ENCODE data around the gene RDH13.

Gene RDH13

DNA sequence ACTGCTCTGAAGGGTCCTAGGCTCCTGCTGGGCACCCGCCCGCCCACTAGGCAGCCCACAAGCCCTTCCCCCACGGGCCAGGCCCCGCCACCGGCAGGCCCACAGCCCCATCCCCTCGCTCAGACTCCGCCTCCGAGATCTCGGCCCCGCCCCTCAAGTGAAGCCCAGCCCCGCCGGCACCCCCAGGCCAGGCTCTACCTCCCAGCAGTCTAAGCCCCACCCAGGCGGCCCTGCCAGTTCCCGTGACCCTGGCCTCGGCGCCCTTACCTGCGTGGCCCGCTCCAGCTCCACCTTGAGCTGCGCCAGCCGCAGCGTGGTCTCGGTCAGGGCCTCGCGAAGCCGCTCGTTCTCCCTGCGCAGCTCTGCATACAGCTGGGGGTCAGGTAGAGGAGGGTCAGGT, 29.0 kb upstream of the RDH13 start:
- FAIRE-seq (no peak), DNase-seq (ENCODE audit: low spot score) (no peak)

DNA sequence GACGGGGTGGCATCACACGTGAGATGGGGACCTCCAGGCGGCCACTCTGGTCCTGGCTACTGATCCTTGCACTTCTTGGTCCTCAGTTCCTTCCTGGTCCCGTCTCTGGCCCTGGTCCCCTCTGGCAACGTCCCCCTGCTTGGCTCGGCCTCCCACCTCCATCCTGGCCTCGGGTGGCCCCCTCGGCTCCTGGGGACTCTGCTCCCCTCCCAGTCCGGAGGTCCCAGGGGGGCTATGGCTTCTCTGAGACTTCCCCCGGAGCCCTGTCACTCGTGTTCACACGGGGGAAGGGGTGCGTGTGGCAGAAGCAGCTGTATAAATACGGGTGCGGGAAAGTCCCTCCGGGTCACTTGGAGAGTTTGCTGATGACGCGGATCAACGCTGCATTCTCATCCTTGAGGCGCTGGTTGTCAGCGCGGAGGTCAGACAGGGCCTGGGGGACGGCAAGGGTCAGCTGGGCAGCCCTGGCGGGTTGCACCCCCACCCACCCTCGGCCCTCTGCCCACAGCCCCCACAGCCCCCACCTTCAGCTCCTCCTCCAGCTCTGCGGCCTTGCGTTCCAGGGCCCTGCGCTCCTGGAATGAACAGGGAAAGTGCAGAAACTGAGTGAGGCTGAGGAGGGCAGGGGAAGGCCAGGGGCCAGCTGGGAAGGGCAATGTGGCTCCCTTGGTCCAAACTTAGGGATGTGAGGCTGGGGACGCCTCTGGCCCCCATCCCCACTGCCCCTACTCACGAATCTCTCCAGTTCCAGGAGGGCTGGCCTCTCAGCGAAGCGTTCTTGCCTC, 28.4 kb upstream of the RDH13 start:
- FAIRE-seq, result no peak

DNA sequence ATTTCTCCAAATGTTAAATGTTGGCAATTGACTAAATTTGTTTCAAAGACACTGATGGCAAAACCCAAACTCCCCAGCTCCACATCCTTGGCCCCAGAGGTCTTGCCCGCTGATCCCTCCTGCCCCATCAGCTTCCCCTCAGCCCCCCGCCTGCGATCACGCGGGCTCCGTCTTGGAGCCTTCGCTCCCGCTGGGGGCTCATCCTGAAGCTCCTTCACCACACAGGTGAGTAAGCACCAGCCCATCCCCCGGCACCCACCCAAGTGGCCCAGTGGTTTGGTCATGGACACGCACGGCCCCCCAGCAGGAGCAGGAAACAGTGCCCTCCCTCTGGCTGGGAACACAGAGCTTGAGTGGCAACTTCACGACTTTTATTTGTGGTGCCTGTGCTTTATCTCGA, 27.6 kb upstream of the RDH13 start:
- FAIRE-seq (no peak), DNase-seq (ENCODE audit: low spot score) (no peak)

More for the DNA sequence above, 28.4 kb upstream of the RDH13 start:
- DNase-seq (ENCODE audit: low spot score), result no peak

DNA sequence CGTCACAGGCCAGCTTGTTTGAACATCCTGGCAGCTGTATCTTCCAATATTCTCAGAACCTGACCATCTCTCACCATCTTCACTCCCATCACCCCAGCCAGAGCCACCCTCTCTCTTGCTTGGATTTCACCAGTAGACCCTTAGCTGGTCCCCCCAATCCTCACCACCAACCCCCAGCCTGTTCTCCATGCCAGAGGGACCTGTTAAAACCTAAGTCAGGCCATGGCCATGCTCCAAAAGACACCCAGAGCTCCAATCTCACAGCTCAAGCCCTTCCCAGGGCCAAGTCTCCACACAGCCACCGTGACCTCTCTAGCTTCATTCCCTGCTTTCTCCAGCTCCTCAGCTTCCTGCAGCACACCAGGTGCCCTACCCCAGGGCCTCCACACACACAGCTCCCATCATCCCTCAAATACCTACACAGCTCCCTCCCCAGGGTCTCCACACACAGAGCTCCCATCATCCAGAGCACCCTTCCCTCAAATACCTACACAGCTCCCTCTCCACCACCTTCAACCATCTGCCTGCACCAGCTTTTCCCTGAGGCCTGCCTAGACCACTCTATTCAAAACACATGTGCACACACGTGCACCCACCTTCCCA, 26.5 kb upstream of the RDH13 start:
- FAIRE-seq (no peak), DNase-seq (ENCODE audit: low spot score) (no peak)

DNA sequence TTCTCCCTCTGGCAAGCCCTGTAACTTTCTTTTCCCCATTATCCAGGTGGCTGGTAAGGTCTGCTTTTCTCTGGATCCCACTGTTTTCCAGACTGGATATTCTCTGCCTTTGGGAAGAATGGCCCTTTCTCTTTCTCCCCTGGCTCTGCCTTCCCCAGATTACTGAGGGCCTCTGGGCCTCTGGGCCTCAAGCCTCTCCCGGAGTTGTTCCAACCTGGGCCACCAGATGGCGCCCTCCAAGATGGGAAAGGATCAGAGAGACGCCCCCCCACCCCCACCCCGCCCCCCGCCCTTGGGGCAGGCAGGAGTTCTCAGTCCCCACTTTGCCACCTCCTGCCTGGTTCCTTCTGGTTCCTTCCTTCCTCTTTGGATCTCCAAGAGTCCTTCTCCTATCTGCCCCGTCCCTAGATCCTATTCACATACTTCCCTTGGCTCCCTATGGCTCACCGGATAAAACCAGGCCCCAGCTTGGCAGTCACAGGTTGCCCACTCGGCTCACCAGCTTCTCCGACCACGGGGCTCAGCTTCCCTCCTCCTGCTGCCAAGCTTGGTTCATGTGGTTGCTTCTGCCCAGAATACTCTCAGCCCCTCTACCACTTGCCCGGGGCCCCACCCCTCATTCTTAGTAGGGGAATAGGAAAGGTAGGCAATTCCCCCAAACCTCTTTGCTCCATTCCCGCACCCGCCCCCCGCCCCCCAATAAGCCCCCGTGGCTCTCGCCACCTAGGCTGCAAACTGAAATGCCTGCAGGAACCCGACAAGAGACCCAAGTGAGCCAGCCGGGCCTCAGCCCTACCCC, 25.8 kb upstream of the RDH13 start:
- DNase-seq (ENCODE audit: low spot score) (peak; percentile 16), FAIRE-seq (no peak)

DNA sequence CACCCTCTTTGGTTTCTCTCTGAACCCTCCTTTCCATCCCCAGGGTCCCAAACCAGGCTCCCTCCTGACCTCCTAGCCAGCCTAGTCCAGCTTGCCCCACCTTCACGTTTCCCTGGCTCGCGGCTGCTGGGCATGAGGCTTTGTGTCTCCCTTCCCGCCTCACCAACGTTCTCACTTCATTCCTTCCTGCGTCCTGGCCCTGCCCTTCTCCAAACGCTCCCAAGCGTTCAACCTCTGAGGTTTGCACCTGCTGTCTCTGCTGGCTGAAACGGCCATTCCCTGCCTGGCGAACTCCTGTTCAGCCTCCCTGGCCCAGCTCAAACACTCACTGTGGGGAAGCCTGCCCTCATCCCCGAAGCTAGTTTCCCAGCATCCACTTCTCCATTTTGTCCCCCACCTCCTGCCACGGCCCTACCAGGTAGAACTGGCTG, 25.1 kb upstream of the RDH13 start:
- FAIRE-seq (no peak), DNase-seq (ENCODE audit: low spot score) (no peak)

DNA sequence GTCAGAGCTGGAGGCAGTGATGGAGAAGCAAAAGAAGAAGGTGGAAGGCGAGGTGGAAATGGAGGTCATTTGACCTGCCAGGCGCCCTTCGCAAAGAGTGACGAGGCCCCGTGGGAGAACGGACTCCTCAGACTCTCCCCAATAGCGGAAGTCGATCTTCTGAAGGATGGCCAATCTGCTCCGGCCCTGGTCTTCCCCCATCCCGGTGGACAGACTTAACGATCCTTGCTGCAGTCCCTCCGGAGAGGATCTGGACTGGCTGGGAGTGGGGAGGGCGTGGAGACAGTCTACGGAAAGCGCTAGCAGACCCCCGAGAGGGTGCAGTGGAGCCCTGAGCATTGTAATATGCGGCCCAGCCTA, 24.6 kb upstream of the RDH13 start:
- DNase-seq (ENCODE audit: low spot score) (no peak), FAIRE-seq (no peak)

DNA sequence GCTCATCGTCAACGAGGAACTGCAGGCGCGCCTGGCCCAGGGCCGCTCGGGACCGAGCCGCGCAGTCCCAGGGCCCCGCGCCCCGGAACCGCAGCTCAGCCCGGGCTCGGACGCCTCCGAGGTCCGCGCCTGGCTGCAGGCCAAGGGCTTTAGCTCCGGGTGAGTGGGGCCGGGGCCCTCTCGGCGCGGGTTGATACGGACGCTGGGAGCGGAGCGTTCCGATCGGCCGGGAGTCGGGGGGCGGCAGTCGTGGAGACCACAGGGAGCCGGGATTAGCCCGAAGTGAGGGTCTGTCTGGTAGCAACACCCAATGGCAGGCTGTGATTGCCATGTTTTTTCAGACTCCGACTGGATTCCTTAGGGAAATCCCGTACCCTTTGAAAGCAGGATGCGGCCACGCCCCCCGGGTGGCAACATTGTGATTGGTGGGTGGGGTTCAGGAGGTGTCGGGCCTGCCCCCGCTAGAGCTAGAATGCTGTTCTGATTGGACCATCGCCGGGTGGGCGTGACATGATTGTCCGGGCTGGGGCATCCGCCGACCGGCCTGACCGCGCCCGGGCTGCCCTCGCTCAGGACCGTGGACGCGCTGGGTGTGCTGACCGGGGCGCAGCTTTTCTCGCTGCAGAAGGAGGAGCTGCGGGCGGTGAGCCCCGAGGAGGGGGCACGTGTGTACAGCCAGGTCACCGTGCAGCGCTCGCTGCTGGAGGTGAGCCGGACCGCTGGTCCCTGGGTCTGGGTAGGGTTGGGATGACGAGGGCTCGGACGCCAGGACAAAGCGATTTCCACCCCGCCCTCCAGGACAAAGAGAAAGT, 24.0 kb upstream of the RDH13 start:
- DNase-seq (ENCODE audit: low spot score), result peak; percentile 77
- peak; percentile 64 for FAIRE-seq

DNA sequence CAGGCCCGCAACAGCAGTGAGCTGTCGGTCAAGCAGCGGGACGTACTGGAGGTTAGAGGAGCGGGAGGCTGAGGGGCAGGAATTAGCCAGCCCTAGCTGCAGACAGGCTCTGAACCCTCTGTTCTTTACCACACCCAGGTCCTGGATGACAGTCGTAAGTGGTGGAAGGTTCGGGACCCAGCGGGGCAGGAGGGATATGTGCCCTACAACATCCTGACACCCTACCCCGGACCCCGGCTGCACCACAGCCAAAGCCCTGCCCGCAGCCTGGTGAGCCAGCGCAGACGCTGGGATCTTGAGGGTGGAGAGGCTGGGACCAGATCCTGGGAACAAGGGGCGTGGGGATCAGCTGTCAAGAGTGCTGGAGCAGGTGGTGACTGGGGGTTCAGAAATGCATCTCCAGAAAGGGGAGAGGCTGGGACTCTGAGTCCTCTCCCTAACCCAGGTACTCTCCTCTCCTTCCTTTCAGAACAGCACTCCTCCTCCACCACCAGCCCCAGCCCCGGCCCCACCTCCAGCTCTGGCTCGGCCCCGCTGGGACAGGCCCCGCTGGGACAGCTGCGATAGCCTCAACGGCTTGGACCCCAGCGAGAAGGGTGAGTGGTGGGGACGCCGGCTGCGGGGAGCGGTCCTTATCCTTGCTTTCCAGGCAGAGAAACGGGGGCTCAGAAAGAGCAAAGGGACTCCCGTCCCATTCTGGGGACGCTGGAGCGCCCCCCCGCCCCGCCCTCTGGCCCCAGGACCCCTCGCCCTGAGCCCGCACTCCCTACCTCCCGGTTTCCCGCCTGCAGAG, 23.2 kb upstream of the RDH13 start:
- DNase-seq (ENCODE audit: low spot score) (no peak), FAIRE-seq (no peak)

DNA sequence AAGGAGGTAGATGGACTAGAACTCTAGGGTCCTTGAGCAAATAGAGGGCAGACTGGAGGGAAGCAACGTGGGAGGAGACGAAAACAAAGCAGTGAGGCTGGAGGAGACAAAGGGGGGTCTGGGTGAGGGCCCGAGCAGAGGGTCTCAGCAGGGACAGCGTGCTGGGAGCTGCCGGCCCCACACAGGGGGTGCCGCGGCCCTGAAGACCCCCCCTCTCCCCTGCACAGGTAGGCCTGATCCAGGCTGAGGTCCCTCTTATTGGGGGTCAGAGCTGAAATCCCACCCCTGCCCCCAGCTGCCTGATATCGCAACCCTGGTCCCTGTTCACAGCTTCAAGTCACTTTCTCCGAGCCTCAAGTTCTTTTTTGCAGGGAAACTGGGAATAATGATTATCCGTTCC, 21.5 kb upstream of the RDH13 start:
- FAIRE-seq, result no peak
- DNase-seq (ENCODE audit: low spot score), result no peak

DNA sequence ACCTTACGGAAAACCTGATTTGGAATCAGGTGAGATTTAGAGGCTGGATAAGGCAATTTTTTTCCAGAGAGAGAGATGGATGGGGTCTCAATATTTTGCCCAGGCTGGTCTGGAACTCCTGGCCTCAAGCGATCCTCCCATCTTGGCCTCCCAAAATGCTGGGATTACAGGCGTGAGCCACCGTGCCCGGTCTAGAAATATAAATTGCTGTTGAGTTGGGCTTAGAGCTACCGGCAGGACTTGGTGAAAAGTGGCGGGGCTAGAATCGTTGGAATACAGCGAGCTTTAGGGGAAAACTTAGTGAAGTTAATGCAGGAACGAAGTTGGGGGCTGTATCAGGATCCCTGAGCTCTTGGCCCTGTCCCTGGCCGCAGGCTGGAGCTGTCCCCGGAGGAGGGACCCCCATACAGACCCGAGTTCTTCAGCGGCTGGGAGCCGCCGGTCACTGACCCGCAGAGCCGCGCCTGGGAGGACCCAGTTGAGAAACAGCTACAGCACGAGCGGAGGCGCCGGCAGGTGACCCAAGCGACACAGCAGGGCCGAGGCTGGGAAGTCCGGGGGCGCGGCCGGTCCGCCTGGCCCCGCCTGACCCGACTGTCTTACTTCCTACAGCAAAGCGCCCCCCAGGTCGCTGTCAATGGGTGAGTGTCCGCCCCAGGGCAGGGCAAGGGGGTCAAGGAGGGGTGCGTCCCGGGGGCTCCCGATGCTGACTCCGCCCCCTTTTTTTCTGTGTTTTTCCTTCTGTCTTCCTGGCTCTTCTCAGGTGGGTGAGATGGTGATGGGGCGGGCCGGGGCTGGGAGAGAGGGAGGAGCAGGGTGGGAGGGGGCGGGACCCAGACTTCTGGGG, 20.3 kb upstream of the RDH13 start:
- FAIRE-seq (no peak), DNase-seq (ENCODE audit: low spot score) (no peak)

DNA sequence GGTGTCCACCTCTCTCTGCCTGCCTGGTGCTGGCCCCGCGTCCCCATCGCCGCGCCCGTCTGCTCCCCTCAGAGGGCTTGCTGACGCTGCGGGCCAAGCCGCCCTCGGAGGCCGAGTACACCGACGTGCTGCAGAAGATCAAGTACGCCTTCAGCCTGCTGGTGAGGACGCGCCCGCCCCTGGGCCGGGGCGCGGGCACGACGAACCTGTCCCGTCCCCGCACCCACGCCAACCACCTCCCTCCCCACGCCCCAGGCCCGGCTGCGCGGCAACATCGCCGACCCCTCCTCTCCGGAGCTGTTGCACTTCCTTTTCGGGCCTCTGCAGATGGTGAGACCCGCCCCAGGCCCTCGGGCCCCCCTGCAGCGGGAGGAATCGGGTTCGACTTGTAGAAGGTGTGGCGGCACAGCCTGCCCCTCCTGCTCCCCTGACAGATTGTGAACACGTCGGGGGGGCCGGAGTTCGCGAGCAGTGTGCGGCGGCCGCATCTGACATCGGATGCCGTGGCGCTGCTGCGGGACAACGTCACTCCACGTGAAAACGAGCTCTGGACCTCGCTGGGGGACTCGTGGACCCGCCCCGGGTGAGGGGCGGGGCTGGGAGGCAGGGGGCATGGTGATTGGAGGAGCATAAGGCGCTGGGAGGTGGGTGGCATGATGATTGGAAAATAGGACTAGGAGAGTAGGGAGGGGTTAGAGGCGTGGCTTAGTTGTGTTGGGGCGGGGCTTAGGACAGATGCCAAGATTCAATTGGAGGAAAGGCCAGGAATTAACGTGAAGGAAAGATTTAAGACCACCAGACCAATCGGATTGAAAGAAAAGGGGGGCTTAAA, 19.3 kb upstream of the RDH13 start:
- no peak for FAIRE-seq
- no peak for DNase-seq (ENCODE audit: low spot score)

DNA sequence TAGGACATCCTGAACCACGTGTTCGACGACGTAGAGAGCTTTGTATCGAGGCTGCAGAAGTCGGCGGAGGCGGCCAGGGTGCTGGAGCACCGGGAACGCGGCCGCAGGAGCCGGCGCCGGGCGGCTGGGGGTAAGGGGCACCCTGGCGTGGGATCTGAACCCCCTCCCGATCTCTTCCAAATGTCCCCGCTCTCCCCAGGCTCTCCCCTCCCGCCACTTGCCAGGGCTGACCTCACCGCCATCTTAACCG, 18.7 kb upstream of the RDH13 start:
- no peak for FAIRE-seq
- DNase-seq (ENCODE audit: low spot score), result no peak

DNA sequence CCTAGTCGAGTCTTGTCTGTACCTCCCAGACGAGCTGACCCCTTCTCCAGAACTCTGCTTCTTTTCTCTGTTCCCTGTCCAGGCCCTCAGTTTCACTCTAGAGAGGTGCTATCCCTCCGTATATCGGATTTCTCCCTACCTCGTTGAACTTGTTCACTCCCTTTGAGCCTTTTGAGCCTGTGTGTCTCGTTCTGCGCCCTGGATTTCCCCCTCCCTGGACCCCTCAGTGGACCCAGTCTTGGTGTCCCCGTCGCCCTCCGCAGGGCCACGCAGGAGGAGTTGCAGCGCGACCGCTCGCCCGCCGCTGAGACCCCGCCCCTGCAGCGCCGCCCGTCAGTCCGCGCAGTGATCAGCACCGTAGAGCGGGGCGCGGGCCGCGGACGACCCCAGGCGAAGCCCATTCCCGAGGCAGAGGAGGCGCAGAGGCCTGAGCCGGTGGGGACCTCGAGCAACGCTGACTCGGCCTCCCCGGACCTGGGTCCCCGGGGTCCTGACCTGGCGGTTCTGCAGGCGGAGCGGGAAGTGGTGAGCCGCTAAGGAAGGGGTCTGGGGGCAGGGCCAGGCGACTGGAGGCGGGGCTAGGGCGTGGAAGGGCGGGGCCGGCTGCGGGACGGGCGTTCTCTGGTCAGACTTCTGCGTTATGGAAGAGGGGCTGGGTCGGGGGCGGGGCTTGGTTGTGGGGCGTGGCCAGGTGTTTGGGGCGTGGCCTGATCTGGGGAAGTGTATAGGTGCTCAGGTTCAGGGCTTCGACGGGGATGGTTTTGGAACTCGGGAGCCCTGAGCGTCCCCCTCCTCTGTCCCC, 18.2 kb upstream of the RDH13 start:
- DNase-seq (ENCODE audit: low spot score), result no peak
- no peak for FAIRE-seq

DNA sequence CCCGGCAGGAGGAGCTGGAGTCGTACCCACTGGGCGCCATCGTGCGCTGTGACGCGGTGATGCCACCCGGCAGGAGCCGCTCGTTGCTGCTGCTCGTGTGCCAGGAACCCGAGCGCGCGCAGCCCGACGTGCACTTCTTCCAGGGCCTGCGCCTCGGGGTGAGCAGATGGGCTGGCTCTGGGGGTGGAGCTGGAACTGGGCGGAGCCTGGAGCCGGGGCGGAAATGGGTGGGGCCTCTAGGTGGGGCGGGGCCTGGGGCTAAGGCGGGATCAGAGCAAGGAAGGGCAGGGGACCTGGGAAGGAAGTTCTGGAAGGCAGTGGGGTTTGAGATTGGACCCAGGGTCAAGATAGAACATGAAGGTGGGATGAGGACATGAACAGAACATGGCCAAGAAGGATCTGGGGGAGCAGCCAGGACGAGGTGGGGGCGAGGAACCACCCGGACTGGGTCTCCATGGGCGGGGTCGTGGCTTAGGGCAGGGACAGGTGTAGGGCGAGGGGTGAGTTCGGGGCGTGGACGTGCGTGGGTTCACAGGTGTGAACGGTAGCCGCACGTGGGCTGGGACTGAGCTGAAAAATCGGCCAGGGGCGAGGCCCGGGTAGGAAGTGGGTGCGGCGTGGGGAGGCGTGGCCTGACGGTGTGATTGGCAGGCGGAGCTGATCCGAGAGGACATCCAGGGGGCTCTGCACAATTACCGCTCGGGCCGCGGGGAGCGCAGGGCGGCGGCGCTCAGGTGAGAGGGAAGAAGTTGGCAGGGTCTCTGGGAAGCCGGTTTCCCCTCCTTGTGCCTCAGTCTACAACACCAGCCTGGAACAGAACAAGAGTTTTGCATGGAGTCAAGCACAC, 17.4 kb upstream of the RDH13 start:
- no peak for FAIRE-seq
- no peak for DNase-seq (ENCODE audit: low spot score)

DNA sequence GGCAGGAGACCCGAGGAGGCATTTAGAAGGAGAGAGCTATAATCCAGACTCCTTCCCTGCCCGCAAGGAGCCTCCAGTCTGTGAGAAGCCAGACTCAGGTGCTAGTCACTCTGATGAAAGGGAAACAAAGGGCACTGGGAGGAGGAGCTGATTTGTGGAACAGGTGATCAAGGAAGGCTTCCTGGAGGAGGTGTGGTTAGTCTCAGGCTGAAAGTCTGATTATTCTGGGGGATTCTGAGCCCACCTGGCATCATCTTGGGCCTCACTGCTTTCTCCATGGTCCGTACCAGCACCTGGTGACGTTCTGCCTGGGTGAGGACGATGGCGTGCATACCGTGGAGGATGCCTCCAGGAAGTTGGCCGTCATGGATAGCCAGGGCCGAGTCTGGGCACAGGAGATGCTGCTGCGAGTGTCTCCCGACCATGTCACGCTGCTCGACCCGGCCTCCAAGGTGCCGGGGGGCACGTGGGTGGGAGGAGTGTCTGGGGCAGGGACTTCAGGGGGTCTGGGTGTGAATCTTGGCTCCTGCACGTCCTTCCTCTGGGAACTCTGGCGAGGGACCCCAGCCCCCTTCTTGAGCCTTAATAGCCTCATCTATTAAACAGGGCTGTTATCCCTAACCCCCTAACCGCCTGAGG, 16.6 kb upstream of the RDH13 start:
- FAIRE-seq, result no peak
- no peak for DNase-seq (ENCODE audit: low spot score)

DNA sequence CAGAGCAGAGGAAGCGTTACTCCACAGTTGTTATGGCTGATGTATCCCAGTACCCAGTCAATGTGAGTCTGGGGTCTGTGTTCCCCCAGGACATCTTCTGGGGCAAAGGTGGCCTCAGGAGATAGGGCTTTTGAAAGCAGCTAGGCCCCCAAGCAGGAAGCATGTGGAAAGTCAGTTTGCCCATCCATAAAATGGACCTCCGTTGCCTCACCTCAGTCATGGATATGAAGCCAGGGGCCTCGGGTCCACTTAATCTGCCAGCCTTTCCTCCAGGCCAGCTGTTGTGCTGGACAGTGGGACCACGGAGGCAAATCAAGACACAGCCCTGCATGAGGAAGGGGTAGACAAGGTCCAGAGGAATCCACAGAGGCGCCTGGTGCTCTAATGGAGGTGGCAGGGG, 16.0 kb upstream of the RDH13 start:
- no peak for FAIRE-seq

More for the DNA sequence above, 16.0 kb upstream of the RDH13 start:
- DNase-seq (ENCODE audit: low spot score), result no peak
